OCI-LY3 (cell line): ENCODE data around the gene APOD.
"Not testable (repeated sequence)": the region's sequence is repeated elsewhere in the genome, so short reads cannot be mapped to it uniquely, and the experiment has no call there.

Source experiments
- H2AFZ ChIP-seq: fragments of 200-600, 300-600 bp; shearing (Covaris generic); 2 replicates; pipeline ENCODE4 v1.6.0; 2014; ENCODE audit warnings: antibody characterized with exemption, low read depth, low read length
- H3K27ac ChIP-seq: fragments of 200-600, 300-600 bp; sonication (generic); 2 replicates; pipeline ENCODE4 v1.5.1; 2014; ENCODE audit warnings: mild to moderate bottlenecking, low read length, moderate library complexity, mixed read lengths
- H3K27me3 ChIP-seq: fragments of 200-600, 300-600 bp; sonication (generic); 2 replicates; pipeline ENCODE4 v1.6.1; 2014; ENCODE audit warnings: low read depth, low read length, mixed read lengths
- H3K36me3 ChIP-seq: fragments of 200-600, 300-600 bp; sonication (generic); replicated peaks from 2 replicates; pipeline ENCODE3; 2014; ENCODE audit warnings: low read depth, low read length, mixed read lengths
- H3K4me1 ChIP-seq: fragments of 300-600, 200-600 bp; sonication (generic); 2 replicates; pipeline ENCODE4 v1.6.1; 2014; ENCODE audit warnings: low read length, mixed read lengths
- H3K4me2 ChIP-seq: fragments of 200-600, 300-600 bp; sonication (generic); 2 replicates; pipeline ENCODE4 v1.6.1; 2014; ENCODE audit warnings: low read length, mixed read lengths
- H3K4me3 ChIP-seq: fragments of 300-600, 200-600 bp; sonication (generic); 2 replicates; pipeline ENCODE4 v1.5.1; 2014; ENCODE audit warnings: antibody characterized with exemption, mild to moderate bottlenecking, low read length, moderate library complexity
- H3K79me2 ChIP-seq: fragments of 300-600, 200-600 bp; shearing (Covaris generic); 2 replicates; pipeline ENCODE4 v1.6.1; 2014; ENCODE audit warnings: mild to moderate bottlenecking, low read length, mixed read lengths
- H3K9ac ChIP-seq: fragments of 300-600, 200-600 bp; shearing (Covaris generic); 2 replicates; pipeline ENCODE4 v1.6.0; 2014; ENCODE audit warnings: mild to moderate bottlenecking, low read length, moderate library complexity
- H3K9me3 ChIP-seq: fragments of 200-600, 300-600 bp; shearing (Covaris generic); 2 replicates; pipeline ENCODE4 v1.6.1; 2014; ENCODE audit warnings: low read length, mixed read lengths; ENCODE audit not compliant: insufficient read depth
- H4K20me1 ChIP-seq: fragments of 200-600, 300-600 bp; sonication (generic); 2 replicates; pipeline ENCODE4 v1.6.1; 2016; ENCODE audit warnings: low read length, mixed read lengths; ENCODE audit not compliant: insufficient read depth

Gene APOD

DNA sequence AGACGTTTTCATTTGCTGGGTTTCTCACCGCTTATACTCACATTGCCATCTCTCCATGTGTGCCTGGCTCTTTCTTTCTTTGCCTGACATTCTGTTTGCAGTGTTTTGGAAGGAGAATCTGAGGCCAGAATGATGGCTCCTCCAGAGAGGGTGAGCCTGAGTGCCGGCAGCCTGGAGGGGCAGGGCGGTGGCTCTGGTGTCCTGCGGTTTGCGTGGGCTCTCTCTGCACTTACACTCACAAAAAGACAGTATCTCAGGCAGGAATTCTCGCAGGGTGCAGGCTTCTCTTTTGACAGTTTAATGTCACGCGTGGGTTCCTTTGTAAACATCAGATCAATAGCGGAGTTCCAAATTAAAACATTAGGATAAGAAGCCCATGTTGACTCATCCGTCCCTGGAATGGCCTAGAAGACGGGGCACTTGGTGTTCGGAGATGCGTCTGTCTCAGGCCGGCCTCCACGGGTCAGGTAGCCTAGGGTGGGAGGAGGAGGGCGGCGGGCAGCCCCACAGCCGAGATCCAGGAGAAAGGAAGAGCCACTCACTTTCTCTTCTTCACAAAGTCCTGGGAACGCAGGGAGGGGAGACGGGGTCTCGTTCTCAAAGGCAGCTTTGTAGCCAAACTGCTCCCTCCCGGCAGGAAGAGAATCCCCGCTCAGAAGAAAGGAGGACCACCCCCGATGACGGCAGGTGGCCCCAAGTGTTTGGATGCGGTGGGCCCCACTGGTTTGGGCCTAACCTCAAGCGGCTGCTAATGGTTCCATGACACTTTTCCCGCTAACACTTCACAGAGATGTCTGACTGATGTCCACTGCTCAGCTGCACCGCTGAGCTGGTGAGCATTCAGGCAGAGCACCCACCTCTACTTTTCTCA is 44.0 kb upstream of the APOD start:
- H3K4me1 ChIP-seq, H3K79me2 ChIP-seq: not testable (repeated sequence)

DNA sequence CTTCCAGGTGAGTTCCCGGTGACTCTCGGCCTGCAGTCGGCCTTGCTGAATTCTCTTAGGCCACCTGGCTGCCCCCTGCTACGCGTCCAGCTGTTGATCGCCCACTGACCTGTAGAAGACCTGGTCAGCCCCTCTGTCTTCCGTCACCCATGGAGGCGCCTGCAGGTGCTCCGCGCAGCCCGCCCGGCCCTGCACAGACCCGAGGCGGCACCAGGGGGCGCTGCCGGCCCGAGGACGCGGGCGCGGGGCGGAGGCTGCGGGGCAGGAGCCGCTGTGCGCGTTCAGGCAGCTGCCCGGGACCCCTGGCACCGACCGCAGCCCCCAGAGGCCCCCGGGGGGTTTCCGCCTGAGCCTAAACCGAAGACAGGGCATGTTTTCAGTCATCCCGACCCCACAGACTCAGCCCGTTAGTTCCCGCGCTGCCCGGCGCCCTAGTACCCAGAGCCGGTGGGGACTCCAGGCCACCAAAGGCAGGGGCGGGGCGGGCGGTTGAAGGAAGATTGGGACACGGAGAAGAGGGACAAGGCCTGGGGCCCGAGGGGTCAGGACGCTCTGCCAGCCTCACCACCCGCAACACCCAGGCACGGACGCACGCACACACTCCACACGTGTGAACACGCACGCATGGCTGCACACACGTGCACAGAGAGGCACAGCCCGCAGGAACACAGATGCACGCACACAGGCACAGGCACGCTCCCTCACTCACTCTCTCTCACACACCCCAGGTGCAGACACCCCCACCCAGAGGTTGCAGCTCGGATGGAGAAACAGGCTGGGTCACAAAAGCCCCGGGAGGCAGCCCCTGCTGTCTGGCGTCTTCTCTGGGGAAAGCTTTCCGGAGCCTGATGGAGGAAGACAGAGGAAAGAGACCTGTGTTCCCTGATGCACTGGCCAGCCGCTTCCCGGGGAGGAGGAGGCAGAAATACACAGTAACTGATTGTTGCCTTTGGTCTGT is 41.1 kb upstream of the APOD start:
- H4K20me1 ChIP-seq, H3K27me3 ChIP-seq, H2AFZ ChIP-seq, H3K27ac ChIP-seq, H3K4me1 ChIP-seq, H3K36me3 ChIP-seq, H3K9me3 ChIP-seq, H3K79me2 ChIP-seq, H3K9ac ChIP-seq: not testable (repeated sequence)
- H3K4me3 ChIP-seq = peak overlapping the region; percentile 43
- H3K4me2 ChIP-seq = peak overlapping the region; percentile 52

More for the DNA sequence above, 44.0 kb upstream of the APOD start:
- H4K20me1 ChIP-seq, H3K9ac ChIP-seq, H2AFZ ChIP-seq, H3K36me3 ChIP-seq, H3K9me3 ChIP-seq, H3K27me3 ChIP-seq, H3K4me3 ChIP-seq, H3K27ac ChIP-seq, H3K4me2 ChIP-seq: not testable (repeated sequence)

DNA sequence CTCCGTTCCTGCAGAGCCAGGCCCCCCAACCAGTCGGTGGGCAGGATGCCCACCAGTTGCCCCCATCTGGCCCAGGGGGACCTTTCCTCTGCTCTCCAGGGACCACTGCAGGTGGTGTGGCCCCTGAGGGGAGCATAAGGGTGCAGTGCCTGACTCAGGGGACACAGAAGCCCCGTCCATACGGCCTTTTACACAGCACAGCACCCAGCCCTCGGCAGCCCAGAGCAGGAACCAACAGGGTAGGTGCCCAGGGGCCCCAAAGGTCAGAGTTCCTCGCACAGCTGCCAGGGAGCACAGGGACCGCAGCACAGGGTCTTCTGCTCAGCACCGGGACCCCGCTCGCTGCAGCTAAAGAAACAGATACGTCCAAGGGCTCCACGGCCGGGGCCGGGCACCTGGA is 40.4 kb upstream of the APOD start:
- H3K27ac ChIP-seq, H3K36me3 ChIP-seq, H3K9me3 ChIP-seq, H3K4me1 ChIP-seq, H3K27me3 ChIP-seq, H3K9ac ChIP-seq, H2AFZ ChIP-seq, H4K20me1 ChIP-seq, H3K4me3 ChIP-seq, H3K79me2 ChIP-seq, H3K4me2 ChIP-seq: not testable (repeated sequence)

DNA sequence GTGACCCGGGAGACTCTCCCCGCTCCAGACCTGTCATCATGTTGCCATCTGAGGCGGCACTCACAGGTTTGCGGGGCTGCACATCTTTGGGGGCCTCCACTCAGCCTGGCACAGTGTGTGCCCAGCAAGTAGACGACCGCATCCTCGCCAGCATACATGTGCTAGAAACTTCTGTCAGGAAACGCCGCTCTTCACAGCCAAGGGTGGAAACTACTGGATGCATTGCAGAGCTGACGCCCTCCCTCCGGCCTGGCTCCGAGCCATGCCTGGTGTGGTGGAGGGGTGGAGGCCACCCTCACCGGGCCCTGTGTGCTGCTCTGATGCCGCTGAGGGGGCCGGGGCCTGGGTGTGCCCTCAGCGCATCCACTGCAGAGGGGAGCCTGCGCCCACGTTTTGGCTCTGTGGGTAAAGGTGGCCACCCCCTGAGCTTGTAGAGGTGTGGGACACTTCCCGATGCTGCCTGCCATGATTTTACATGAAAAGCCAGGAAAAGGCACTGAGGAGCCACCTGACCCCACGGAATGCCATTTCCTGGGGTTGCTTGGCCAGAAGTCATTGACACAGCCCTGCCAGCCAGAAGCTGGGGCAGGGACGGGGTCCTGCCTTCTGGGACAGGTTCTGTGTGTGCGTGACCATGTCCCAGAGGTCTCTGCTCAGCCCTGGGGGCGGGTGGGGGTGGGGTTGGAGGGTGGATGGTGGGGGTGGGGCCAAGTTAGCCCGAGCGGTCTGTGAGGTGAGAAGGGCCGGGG is 39.7 kb upstream of the APOD start:
- not testable (repeated sequence) for H3K79me2 ChIP-seq, H3K27me3 ChIP-seq, H4K20me1 ChIP-seq, H3K4me2 ChIP-seq, H3K36me3 ChIP-seq, H3K27ac ChIP-seq, H3K9ac ChIP-seq, H3K9me3 ChIP-seq, H3K4me1 ChIP-seq, H3K4me3 ChIP-seq, H2AFZ ChIP-seq

DNA sequence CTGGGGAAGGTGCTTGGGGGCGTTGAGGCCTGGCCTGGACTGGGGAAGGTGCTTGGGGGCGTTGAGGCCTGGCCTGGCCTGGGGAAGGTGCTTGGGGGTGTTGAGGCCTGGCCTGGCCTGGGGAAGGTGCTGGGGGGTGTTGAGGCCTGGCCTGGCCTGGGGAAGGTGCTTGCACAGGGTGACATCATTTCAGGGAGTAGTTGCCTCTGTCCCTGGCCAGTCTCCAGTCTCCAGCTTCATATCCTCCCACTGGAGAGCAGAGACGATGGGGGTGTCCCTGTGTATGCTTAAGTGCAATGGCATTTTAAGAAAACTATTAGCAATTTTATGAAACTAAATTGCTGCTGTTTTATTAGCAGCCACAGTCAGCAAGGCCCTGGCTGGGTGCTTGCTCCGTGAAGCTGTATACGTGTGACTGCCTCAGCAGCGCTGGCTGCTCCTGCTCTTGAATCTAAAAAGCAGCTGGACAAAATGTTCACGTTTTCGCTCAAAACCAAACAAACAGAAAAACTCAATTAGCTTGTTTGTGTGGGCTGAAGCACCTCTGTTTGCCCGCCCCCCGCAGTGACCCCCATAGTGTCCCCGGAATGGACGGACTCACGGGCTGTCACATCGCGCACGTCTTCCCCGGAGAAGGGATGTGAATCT is 38.9 kb upstream of the APOD start:
- H4K20me1 ChIP-seq, H3K9me3 ChIP-seq, H3K36me3 ChIP-seq, H3K4me3 ChIP-seq, H3K27me3 ChIP-seq, H3K4me1 ChIP-seq, H3K79me2 ChIP-seq, H3K27ac ChIP-seq, H2AFZ ChIP-seq, H3K4me2 ChIP-seq, H3K9ac ChIP-seq: not testable (repeated sequence)

DNA sequence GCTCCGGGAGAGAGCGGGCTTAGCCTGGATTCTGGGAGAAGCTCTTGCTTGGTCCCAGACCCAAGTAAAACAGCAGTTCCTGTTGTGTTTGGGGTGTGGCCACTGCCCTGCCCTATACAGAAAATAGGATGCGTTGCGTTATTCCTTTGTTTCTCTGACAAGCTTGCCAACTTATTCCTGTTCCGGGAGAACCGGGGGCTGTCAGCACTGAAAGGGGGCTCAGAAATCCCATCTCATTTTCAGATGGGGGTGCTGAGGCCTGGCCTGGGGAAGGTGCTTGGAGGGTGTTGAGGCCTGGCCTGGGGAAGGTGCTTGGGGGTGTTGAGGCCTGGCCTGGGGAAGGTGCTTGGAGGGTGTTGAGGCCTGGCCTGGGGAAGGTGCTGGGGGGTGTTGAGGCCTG is 38.3 kb upstream of the APOD start:
- not testable (repeated sequence) for H3K36me3 ChIP-seq, H3K4me3 ChIP-seq, H3K9ac ChIP-seq, H3K9me3 ChIP-seq, H3K4me1 ChIP-seq, H3K27ac ChIP-seq, H3K79me2 ChIP-seq, H3K27me3 ChIP-seq, H2AFZ ChIP-seq, H3K4me2 ChIP-seq, H4K20me1 ChIP-seq

DNA sequence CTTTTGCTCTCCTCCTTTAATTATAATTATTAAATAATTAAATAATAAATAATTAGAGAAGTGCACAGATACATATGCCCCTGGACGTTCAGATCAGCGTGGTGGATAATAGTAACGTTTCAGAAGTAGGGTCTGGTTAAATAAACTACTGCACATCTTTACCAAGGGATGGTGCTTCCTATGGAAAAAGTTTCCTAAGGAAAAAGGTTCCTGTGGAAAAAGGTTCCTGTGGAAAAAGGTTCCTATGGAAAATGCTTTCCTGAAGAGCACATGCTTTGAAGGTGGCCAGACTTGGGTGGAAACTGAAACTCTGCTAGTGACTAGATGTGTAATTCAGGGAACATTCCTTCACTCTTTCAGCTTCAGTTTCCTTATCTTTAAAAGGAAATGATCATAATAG is 37.4 kb upstream of the APOD start:
- H3K27ac ChIP-seq, H3K4me3 ChIP-seq, H3K4me2 ChIP-seq, H3K36me3 ChIP-seq, H3K9ac ChIP-seq, H3K9me3 ChIP-seq, H2AFZ ChIP-seq, H4K20me1 ChIP-seq, H3K4me1 ChIP-seq, H3K79me2 ChIP-seq, H3K27me3 ChIP-seq: not testable (repeated sequence)

DNA sequence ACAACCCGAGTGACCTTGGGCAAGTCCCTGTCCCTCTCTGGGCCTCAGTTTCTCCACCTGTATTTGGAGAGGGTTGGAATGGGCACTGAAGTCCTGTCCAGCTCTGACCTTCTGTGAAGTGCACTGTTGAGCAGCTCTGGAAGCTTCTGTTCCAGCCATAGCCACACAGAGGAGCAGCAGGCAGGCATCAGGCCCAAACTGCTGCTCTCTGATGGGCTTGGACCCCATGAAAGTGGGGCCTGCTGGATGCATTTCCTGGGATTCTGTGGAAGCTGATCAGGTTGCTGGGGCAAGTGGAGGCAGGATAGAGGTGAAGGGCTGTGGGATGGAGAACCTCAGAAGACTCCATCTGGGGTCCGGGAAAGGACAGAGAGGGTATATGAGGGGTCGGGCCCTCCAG is 36.7 kb upstream of the APOD start:
- not testable (repeated sequence) for H3K9ac ChIP-seq, H3K4me1 ChIP-seq, H4K20me1 ChIP-seq, H3K4me2 ChIP-seq, H3K36me3 ChIP-seq, H3K9me3 ChIP-seq, H3K27me3 ChIP-seq, H3K27ac ChIP-seq, H3K4me3 ChIP-seq, H2AFZ ChIP-seq, H3K79me2 ChIP-seq
